Vagina (tissue), 2 donors: Measurements from ENCODE around the gene PHKG2. TPM values are rescaled to one million over a fixed set of nuclear protein-coding genes. Genes with fewer than 3 reads are reported as not detected.

Experiments
- DNase-seq, 2 donors: peaks; one replicate each; pipeline ENCODE4 v3.0.0-alpha.2; 2017; ENCODE audit errors: extremely low spot score in 2 of 2
- H3K27ac ChIP-seq: fragments of 200-600 bp; sonication (generic); one replicate; pipeline ENCODE4 v1.5.1; 2019
- H3K27me3 ChIP-seq: fragments of 200-600 bp; sonication (generic); one replicate; pipeline ENCODE4 v1.5.1; 2019
- H3K36me3 ChIP-seq, 2 donors: fragments of 200-600 bp; sonication (generic); one replicate each; pipeline ENCODE4 v1.5.1; 2017 to 2019
- H3K4me1 ChIP-seq: fragments of 200-600 bp; sonication (generic); one replicate; pipeline ENCODE4 v1.5.1; 2019
- H3K4me3 ChIP-seq, 2 donors: fragments of 200-600 bp; sonication (generic); 1 replicate in 1 of 2; 2 replicates in 1 of 2; pipeline ENCODE4 v1.5.1; 2016 to 2019
- H3K9me3 ChIP-seq: fragments of 200-600 bp; sonication (generic); one replicate; pipeline ENCODE4 v1.5.1; 2019
- CTCF ChIP-seq, 3 experiments: fragments of 450-650 bp in 2 of 3; fragments of 200-600 bp in 1 of 3; sonication (generic) in 1 of 3; IDR thresholded peaks; one replicate each; pipeline ENCODE4 v1.5.1; 2017 to 2019; ENCODE audit warnings: antibody characterized with exemption in 3 of 3, mild to moderate bottlenecking in 2 of 3, moderate library complexity in 2 of 3
- POLR2A ChIP-seq, 2 donors: fragments of 450-650 bp; IDR thresholded peaks; one replicate each; pipeline ENCODE4 v1.6.1; 2017; ENCODE audit warnings: antibody characterized with exemption in 2 of 2, mild to moderate bottlenecking in 2 of 2, moderate library complexity in 2 of 2
- POLR2AphosphoS5 ChIP-seq, 2 donors: sonication (generic); formaldehyde crosslinking; IDR thresholded peaks; one replicate each; pipeline ENCODE4 v1.9.0; 2017; ENCODE audit warnings: antibody characterized with exemption in 2 of 2, mild to moderate bottlenecking in 2 of 2, low read depth in 1 of 2; ENCODE audit not compliant: insufficient read depth in 1 of 2
- intact Hi-C: fragments of 100-400 bp; cut with DNase I; formaldehyde crosslinking; loops from one replicate; pipeline ENCODE4 v1.15.1; 2023
- total RNA-seq: library from RNA; depleted of rRNA; stranded (reverse); fragments of >200 nt; gene quantifications from one replicate; pipeline ENCODE4 v1.2.3, GENCODE V29; 2016

PHKG2 gene
- total RNA-seq, 1 donor from 2014 or later = 32.9 TPM

DNA sequence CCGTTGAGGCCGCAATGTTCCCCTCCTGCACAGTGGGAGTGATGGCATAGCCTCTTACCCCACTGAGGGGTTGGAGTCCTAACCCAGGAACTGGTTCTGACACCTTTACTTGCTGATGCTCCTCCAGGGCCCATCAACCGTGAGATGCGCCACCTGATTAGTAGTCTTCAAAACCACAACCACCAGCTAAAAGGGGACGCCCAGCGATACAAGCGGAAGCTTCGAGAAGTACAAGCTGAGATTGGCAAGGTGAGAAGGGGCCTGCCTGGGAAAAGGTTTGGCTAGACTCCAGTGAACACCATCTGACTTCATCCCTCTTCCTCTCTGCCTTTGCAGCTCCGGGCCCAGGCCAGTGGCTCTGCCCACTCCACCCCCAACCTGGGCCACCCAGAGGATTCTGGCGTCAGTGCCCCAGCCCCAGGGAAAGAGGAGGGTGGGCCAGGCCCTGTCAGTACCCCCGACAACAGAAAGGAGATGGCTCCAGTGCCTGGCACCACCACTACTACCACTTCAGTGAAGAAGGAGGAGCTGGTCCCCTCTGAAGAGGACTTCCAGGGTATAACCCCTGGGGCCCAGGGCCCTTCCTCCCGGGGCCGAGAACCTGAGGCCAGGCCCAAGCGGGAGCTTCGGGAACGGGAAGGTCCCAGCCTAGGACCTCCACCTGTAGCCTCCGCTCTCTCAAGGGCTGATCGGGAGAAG is 19.7 kb downstream of the PHKG2 start:
- intact Hi-C loops = no loop called here
- H3K9me3 ChIP-seq = no peaks in the 10 kb centered on the region
- H3K36me3 ChIP-seq = peaks cover 15 to 96% of the 10 kb centered on the region in 2 donors
- no peak for TF ChIP-seq CTCF (IDR thresholded peaks at IDR 0.05)
- no peaks in the 10 kb centered on the region for H3K27me3 ChIP-seq
- H3K27ac ChIP-seq = no peak overlapping the region
- no peak for DNase-seq
- peaks cover 19% of the 10 kb centered on the region for H3K4me1 ChIP-seq
- H3K4me3 ChIP-seq = no peak overlapping the region

DNA sequence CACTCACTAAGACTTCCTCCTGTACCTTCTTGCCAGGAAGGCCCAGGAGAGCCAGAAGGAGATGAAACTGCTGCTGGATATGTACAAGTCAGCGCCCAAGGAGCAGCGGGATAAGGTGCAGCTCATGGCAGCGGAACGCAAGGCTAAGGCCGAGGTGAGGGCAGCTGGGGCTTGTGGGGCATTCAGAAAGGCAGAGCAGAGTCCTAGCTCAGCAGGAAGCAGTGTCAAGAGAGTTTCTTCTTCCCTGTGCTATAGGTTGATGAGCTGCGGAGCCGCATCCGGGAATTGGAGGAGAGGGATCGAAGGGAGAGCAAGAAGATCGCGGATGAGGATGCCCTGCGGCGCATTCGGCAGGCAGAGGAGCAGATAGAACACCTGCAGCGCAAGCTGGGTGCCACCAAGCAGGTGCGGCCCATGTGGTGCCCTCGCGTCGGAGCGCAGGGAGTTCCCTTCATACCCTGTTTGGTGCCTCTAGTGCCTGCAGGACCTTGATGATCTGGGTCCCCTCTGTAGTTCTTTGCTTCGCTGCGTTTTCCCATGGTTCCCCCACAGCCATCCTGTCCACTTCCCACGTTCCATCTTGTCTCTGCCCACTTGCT is 20.5 kb downstream of the PHKG2 start:
- Histone ChIP-seq H3K36me3 (peaks cover 15 to 92% of the 10 kb centered on the region in 2 donors), H3K4me3 (no peak overlapping the region), H3K9me3 (no peaks in the 10 kb centered on the region), H3K27me3 (no peaks in the 10 kb centered on the region), H3K4me1 (peaks cover 11% of the 10 kb centered on the region), H3K27ac (no peak overlapping the region)
- intact Hi-C loops = no loop called here
- TF ChIP-seq POLR2A (IDR thresholded peaks at IDR 0.05) (no peak), POLR2AphosphoS5 (IDR thresholded peaks at IDR 0.05; ENCODE audit: insufficient read depth in 1 of 2, low read depth in 1 of 2) (no peak), CTCF (IDR thresholded peaks at IDR 0.05) (no peak)
- no peak for DNase-seq

- Histone ChIP-seq H3K4me1 (peaks cover 3% of the 10 kb centered on the region), H3K4me3 (no peak overlapping the region), H3K9me3 (no peaks in the 10 kb centered on the region), H3K27ac (no peak overlapping the region), H3K36me3 (peaks cover 15 to 91% of the 10 kb centered on the region in 2 donors), H3K27me3 (no peaks in the 10 kb centered on the region)
- no peak for TF ChIP-seq POLR2AphosphoS5 (IDR thresholded peaks at IDR 0.05; ENCODE audit: insufficient read depth in 1 of 2, low read depth in 1 of 2)
- TF ChIP-seq CTCF (IDR thresholded peaks at IDR 0.05) = no peak
- no peak for TF ChIP-seq POLR2A (IDR thresholded peaks at IDR 0.05)
- no peak for DNase-seq
- intact Hi-C loops = no loop called here
Observed at GRCh38 chr16:30769379-30770089, 21.3 kb downstream of the PHKG2 start.

DNA sequence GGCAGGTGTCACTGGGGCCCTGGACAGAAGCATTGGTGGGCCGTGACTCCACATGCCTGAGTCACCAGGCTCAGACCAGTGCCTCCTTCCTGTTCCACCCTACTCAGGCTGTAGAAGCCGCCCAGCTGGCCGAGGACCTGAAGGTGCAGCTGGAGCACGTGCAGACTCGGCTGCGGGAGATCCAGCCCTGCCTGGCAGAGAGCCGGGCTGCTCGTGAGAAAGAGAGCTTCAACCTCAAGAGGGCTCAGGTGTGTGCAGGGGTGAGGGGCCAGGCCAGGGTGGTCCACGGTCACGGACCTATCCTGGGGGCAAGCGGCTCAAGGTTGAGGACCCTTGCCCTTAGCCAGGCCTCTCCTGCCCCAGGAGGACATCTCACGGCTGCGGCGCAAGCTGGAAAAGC is 23.5 kb downstream of the PHKG2 start:
- Histone ChIP-seq H3K9me3 (no peaks in the 10 kb centered on the region), H3K27ac (no peak overlapping the region), H3K4me3 (no peak overlapping the region), H3K27me3 (no peaks in the 10 kb centered on the region), H3K4me1 (peaks cover 17% of the 10 kb centered on the region), H3K36me3 (peaks cover 12 to 69% of the 10 kb centered on the region in 2 donors)
- intact Hi-C loops = no loop called here
- DNase-seq = no peak
- TF ChIP-seq POLR2AphosphoS5 (IDR thresholded peaks at IDR 0.05; ENCODE audit: insufficient read depth in 1 of 2, low read depth in 1 of 2) (no peak), CTCF (IDR thresholded peaks at IDR 0.05) (no peak), POLR2A (IDR thresholded peaks at IDR 0.05) (no peak)

DNA sequence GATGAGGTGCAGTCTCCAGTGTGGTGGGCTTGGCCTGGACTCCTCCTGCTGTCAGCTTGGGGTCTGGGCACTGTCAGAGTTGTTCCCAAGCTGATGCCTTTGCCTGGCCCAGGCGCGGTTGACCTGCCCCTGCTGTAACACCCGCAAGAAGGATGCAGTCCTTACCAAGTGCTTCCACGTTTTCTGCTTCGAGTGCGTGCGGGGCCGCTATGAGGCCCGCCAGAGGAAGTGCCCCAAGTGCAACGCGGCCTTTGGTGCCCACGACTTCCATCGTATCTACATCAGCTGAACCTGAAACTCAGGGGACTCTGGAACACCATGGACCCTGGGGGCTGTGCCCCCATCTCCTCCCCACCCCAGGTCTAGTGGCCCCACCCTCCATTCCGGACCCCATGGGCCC is 25.6 kb downstream of the PHKG2 start:
- Histone ChIP-seq H3K27ac (no peak overlapping the region), H3K9me3 (no peaks in the 10 kb centered on the region), H3K4me1 (peaks cover 29% of the 10 kb centered on the region), H3K36me3 (peaks cover 6 to 48% of the 10 kb centered on the region in 2 donors), H3K4me3 (no peak overlapping the region), H3K27me3 (no peaks in the 10 kb centered on the region)
- TF ChIP-seq POLR2AphosphoS5 (IDR thresholded peaks at IDR 0.05; ENCODE audit: insufficient read depth in 1 of 2, low read depth in 1 of 2) = no peak
- no peak for TF ChIP-seq POLR2A (IDR thresholded peaks at IDR 0.05)
- TF ChIP-seq CTCF (IDR thresholded peaks at IDR 0.05) = no peak
- DNase-seq = no peak
- intact Hi-C loops = no loop called here
